Lower leg skin (tissue), 4 donors: ENCODE results near the gene DTX4. TPM values are rescaled to one million over a fixed set of nuclear protein-coding genes. Genes with fewer than 3 reads are reported as not detected.

Source experiments
- DNase-seq, 2 donors: peaks; one replicate each; pipeline ENCODE4 v3.0.0-alpha.2; 2019; ENCODE audit warnings: low spot score in 2 of 2
- H3K4me3 ChIP-seq: fragments of 200-600 bp; sonication (generic); 2 replicates; pipeline ENCODE4 v1.5.1; 2017; ENCODE audit warnings: mild to moderate bottlenecking, low read depth; ENCODE audit not compliant: poor library complexity, severe bottlenecking
- CTCF ChIP-seq, 3 donors: fragments of 450-650 bp; IDR thresholded peaks; one replicate each; pipeline ENCODE4 v1.5.1; 2016; ENCODE audit warnings: antibody characterized with exemption in 3 of 3, mild to moderate bottlenecking in 3 of 3, moderate library complexity in 2 of 3
- POLR2A ChIP-seq, 2 donors: fragments of 450-650 bp; IDR thresholded peaks; one replicate each; pipeline ENCODE4 v1.6.1; 2016 to 2017; ENCODE audit warnings: antibody characterized with exemption in 2 of 2, mild to moderate bottlenecking in 1 of 2, moderate library complexity in 1 of 2
- WGBS, 2 donors: methylation state at CpG; one replicate each; pipeline ENCODE4 v1.1.5; 2018; 5-methylcytosine and 5-hydroxymethylcytosine counted together
- intact Hi-C: fragments of 100-400 bp; cut with DNase I; formaldehyde crosslinking; loops from one replicate; pipeline ENCODE4 v1.15.0; 2023; ENCODE audit warnings: low total_unique reads
- total RNA-seq, 4 donors: library from RNA; depleted of rRNA; stranded (reverse); fragments of >200 nt; gene quantifications; one replicate each; pipeline ENCODE4 v1.1.0, GENCODE V29; 2016

The DTX4 gene
- total RNA-seq, 4 donors from 2014 or later: 1.2 to 6.4 (median 3.4) TPM

GRCh38 chr11:59175091-59175501, 3.2 kb downstream of the DTX4 start:
- 60 to 69% methylated on average over 4 of the region's 4 CpGs for WGBS, 2 donors
- no peak for DNase-seq
- no peak overlapping the region for H3K4me3 ChIP-seq
- no peak for TF ChIP-seq POLR2A (IDR thresholded peaks at IDR 0.05)
- TF ChIP-seq CTCF (IDR thresholded peaks at IDR 0.05): no peak
- intact Hi-C loops: no loop called here

GRCh38 chr11:59176330-59176729, 4.4 kb downstream of the DTX4 start:
- TF ChIP-seq POLR2A (IDR thresholded peaks at IDR 0.05) (no peak), CTCF (IDR thresholded peaks at IDR 0.05) (no peak)
- no peak for DNase-seq
- 90 to 92% methylated on average over 7 of the region's 7 CpGs for WGBS, 2 donors
- H3K4me3 ChIP-seq: no peak overlapping the region
- intact Hi-C loops: no loop called here

- DNase-seq: no peak
- H3K4me3 ChIP-seq: no peak overlapping the region
- intact Hi-C loops: no loop called here
- TF ChIP-seq CTCF (IDR thresholded peaks at IDR 0.05) (no peak), POLR2A (IDR thresholded peaks at IDR 0.05) (no peak)
Observed at GRCh38 chr11:59178402-59178801, 6.5 kb downstream of the DTX4 start.

GRCh38 chr11:59179121-59179520, 7.2 kb downstream of the DTX4 start:
- WGBS, 2 donors: 82 to 88% methylated on average over 2 of the region's 2 CpGs
- no peak for DNase-seq
- H3K4me3 ChIP-seq: no peak overlapping the region
- no peak for TF ChIP-seq POLR2A (IDR thresholded peaks at IDR 0.05)
- no peak for TF ChIP-seq CTCF (IDR thresholded peaks at IDR 0.05)
- intact Hi-C loops: no loop called here

- no peak for TF ChIP-seq CTCF (IDR thresholded peaks at IDR 0.05)
- TF ChIP-seq POLR2A (IDR thresholded peaks at IDR 0.05): no peak
- 67 to 77% methylated on average over 2 of the region's 2 CpGs for WGBS, 2 donors
- intact Hi-C loops: no loop called here
- DNase-seq: no peak
- H3K4me3 ChIP-seq: no peak overlapping the region
Observed at GRCh38 chr11:59180168-59180776, 8.3 kb downstream of the DTX4 start.

- WGBS, 2 donors: 89% methylated on average over 2 of the region's 2 CpGs
- no peak overlapping the region for H3K4me3 ChIP-seq
- DNase-seq: no peak
- intact Hi-C loops: no loop called here
- TF ChIP-seq CTCF (IDR thresholded peaks at IDR 0.05) (no peak), POLR2A (IDR thresholded peaks at IDR 0.05) (no peak)
Observed at GRCh38 chr11:59180907-59181306, 9.0 kb downstream of the DTX4 start.
